Measurements from ENCODE around the gene SALL1. TPM values are rescaled to one million over a fixed set of nuclear protein-coding genes. Genes with fewer than 3 reads are reported as not detected.
A peak's percentile ranks its signal among the peaks of the same experiment; 100 is the strongest.

SALL1 gene
- total and polyA plus RNA-seq, 2 of the 13 experiments (the other 11 are each of a cell fraction or from before 2014, with no cell fraction given) = 6.6 to 12.3 TPM

DNA sequence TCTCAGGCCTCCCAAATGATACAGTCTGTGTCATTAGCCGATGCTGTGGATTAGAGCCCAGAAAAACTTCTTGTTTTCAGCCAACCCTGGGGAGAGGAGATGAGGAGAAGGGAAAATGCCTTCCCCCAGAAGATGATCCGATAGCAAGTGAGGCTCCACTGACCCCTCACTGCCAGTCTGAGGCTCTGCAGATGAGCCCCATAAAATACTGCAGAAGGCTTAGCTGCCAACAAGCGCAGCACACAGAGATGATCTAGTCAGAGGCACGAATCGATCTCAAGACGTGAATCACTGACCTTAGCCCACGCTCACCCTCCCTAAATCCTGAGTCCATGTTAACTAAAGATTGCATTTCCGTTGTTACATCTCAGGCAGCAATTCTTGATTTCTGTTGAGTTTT, 31.5 kb downstream of the SALL1 start (continued):
- TF ChIP-seq, protein P1, sequence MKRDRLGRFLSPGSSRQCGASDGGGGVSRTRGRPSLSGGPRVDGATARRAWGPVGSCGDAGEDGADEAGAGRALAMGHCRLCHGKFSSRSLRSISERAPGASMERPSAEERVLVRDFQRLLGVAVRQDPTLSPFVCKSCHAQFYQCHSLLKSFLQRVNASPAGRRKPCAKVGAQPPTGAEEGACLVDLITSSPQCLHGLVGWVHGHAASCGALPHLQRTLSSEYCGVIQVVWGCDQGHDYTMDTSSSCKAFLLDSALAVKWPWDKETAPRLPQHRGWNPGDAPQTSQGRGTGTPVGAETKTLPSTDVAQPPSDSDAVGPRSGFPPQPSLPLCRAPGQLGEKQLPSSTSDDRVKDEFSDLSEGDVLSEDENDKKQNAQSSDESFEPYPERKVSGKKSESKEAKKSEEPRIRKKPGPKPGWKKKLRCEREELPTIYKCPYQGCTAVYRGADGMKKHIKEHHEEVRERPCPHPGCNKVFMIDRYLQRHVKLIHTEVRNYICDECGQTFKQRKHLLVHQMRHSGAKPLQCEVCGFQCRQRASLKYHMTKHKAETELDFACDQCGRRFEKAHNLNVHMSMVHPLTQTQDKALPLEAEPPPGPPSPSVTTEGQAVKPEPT (CRISPR knock-in tag; IDR thresholded peaks at IDR 0.05; ENCODE audit: low read depth) = 0 out of 2 replicates have a peak, but pooled peaks have one; percentile 41
- TF ChIP-seq TARDBP (CRISPR knock-in tag; IDR thresholded peaks at IDR 0.05) (no peak), MEF2D (CRISPR knock-in tag; IDR thresholded peaks at IDR 0.05) (no peak), ZBED4 (CRISPR knock-in tag; IDR thresholded peaks at IDR 0.05; ENCODE audit: borderline replicate concordance) (no peak), ETS1 (CRISPR knock-in tag; IDR thresholded peaks at IDR 0.05) (no peak), NR2F1 (CRISPR knock-in tag; IDR thresholded peaks at IDR 0.05) (no peak), NPAS2 (CRISPR knock-in tag; IDR thresholded peaks at IDR 0.05; ENCODE audit: borderline replicate concordance) (no peak), ZNF792 (CRISPR knock-in tag; IDR thresholded peaks at IDR 0.05) (0 out of 2 replicates have a peak, but pooled peaks have one; percentile 11), ASH2L (IDR thresholded peaks at IDR 0.05; ENCODE audit: insufficient read length, low read depth, low read length) (no peak), IKZF1 (IDR thresholded peaks at IDR 0.05) (no peak), TCF7L2 (IDR thresholded peaks at IDR 0.05; ENCODE audit: low read depth, low read length) (no peak), NFYB (CRISPR knock-in tag; IDR thresholded peaks at IDR 0.05) (no peak)
- TF ChIP-seq, protein P2, sequence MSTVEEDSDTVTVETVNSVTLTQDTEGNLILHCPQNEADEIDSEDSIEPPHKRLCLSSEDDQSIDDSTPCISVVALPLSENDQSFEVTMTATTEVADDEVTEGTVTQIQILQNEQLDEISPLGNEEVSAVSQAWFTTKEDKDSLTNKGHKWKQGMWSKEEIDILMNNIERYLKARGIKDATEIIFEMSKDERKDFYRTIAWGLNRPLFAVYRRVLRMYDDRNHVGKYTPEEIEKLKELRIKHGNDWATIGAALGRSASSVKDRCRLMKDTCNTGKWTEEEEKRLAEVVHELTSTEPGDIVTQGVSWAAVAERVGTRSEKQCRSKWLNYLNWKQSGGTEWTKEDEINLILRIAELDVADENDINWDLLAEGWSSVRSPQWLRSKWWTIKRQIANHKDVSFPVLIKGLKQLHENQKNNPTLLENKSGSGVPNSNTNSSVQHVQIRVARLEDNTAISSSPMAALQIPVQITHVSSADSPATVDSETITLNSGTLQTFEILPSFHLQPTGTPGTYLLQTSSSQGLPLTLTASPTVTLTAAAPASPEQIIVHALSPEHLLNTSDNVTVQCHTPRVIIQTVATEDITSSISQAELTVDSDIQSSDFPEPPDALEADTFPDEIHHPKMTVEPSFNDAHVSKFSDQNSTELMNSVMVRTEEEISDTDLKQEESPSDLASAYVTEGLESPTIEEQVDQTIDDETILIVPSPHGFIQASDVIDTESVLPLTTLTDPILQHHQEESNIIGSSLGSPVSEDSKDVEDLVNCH (CRISPR knock-in tag; IDR thresholded peaks at IDR 0.05) = no peak
- TF ChIP-seq, protein P3, sequence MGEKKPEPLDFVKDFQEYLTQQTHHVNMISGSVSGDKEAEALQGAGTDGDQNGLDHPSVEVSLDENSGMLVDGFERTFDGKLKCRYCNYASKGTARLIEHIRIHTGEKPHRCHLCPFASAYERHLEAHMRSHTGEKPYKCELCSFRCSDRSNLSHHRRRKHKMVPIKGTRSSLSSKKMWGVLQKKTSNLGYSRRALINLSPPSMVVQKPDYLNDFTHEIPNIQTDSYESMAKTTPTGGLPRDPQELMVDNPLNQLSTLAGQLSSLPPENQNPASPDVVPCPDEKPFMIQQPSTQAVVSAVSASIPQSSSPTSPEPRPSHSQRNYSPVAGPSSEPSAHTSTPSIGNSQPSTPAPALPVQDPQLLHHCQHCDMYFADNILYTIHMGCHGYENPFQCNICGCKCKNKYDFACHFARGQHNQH (CRISPR knock-in tag; IDR thresholded peaks at IDR 0.05) = no peak
- TF ChIP-seq, protein P4, sequence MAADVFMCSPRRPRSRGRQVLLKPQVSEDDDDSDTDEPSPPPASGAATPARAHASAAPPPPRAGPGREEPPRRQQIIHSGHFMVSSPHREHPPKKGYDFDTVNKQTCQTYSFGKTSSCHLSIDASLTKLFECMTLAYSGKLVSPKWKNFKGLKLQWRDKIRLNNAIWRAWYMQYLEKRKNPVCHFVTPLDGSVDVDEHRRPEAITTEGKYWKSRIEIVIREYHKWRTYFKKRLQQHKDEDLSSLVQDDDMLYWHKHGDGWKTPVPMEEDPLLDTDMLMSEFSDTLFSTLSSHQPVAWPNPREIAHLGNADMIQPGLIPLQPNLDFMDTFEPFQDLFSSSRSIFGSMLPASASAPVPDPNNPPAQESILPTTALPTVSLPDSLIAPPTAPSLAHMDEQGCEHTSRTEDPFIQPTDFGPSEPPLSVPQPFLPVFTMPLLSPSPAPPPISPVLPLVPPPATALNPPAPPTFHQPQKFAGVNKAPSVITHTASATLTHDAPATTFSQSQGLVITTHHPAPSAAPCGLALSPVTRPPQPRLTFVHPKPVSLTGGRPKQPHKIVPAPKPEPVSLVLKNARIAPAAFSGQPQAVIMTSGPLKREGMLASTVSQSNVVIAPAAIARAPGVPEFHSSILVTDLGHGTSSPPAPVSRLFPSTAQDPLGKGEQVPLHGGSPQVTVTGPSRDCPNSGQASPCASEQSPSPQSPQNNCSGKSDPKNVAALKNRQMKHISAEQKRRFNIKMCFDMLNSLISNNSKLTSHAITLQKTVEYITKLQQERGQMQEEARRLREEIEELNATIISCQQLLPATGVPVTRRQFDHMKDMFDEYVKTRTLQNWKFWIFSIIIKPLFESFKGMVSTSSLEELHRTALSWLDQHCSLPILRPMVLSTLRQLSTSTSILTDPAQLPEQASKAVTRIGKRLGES (CRISPR knock-in tag; IDR thresholded peaks at IDR 0.05; ENCODE audit: borderline replicate concordance) = no peak

All from HepG2 (cell line).